ENCODE data around the gene SPINK13.
"Not testable (repeated sequence)": the region's sequence is repeated elsewhere in the genome, so short reads cannot be mapped to it uniquely, and the experiment has no call there.

Gene SPINK13

DNA sequence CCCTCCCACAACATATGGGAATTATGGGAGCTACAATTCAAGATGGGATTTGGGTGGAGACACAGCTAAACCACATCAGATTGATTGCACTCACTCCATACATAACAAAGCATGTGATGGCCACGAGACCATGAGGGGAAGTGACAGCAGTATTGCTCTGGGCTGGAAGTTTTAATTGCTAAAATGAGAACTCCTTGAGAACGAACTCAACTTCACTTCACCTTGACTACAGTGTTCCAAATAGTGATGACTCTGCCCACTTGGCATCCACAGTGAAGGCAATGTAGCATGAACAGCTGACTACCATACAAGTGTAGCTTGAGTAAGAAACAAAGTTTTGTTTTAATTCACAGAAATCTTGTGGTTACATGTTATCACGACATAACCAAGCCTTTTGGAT lies 42.9 kb downstream of the SPINK13 start:
- in situ Hi-C loops (cut with MboI; ENCODE audit: low sequenced_read_pairs), result no loop called here

DNA sequence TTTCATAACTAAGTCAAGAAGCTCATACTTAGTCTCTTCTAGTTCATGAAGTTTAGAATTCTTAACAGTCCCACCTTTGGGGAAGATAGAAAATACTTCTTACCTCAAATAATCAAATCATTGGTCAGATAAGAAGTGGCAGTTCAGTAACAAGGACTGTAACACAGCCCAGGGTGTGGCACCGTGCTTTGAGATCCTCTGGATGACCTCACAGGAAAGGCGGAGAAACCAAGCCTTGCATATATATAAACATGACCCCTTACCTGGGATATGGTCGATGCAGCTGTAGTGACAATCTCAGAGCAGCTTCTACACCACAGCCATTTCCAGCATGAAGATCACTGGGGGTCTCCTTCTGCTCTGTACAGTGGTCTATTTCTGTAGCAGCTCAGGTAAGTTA lies 43.6 kb downstream of the SPINK13 start, which contains the start of gene SPINK7:
Gene SPINK7 (plus strand): TSS at position 271 of the 400 bp plus-strand sequence. CDS start 61 bp downstream, at position 332.
- in situ Hi-C loops (cut with MboI; ENCODE audit: low sequenced_read_pairs), result no loop called here

DNA sequence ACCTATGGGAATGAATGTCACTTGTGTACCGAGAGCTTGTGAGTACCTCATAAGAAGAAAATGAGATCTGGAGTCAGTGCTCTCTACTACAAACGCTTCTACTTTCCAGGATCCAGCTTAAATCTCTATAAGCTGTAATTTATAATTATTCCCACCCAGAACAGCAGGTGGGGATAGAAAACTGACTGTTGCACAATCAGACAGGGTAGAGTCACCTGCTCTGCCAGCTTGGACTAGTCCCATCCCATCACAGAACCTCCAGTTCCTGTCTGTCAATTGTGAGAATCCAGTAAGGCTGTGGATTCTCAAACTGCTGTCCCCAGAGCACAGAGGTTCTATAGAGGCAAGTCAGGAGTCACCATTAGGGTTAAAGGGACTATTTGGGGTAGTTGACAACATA lies 45.6 kb downstream of the SPINK13 start:
- in situ Hi-C loops (cut with MboI; ENCODE audit: low sequenced_read_pairs), result no loop called here

DNA sequence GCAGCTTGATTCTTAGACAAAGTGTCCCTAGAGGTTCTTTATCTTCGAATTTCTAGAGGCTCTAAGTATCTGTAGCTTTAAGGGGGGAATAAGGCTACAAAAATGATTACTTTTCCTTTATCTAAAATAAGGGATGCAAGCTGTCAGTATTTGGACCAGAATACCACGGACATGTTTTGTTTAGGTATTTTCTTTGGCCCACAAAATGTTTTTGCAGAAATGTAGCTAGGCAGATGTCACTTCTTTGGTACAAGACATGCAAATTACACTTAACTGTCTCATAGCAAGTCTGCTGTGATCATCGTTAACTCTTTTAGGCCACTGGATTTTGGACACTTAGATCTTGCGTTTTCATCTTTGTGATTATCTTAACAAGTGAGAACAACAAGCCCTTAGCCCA lies 46.1 kb downstream of the SPINK13 start:
- in situ Hi-C loops (cut with MboI; ENCODE audit: low sequenced_read_pairs), result no loop called here

DNA sequence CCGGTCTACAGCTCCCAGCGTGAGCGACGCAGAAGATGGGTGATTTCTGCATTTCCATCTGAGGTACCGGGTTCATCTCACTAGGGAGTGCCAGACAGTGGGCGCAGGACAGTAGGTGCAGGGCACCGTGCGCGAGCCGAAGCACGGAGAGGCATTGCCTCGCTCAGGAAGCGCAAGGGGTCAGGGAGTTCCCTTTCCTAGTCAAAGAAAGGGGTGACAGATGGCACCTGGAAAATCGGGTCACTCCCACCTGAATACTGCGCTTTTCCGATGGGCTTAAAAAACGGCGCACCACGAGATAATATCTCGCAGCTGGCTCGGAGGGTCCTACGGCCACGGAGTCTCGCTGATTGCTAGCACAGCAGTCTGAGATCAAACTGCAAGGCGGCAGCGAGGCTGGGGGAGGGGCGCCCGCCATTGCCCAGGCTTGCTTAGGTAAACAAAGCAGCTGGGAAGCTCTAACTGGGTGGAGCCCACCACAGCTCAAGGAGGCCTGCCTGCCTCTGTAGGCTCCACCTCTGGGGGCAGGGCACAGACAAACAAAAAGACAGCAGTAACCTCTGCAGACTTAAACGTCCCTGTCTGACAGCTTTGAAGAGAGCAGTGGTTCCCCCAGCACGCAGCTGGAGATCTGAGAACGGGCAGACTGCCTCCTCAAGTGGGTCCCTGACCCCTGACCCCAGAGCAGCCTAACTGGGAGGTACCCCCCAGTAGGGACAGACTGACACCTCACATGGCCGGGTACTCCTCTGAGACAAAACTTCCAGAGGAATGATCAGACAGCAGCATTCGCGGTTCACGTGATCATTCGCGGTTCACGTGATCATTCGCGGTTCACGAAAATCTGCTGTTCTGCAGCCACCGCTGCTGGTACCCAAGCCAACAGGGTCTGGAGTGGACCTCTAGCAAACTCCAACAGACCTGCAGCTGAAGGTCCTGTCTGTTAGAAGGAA lies 51.7 kb downstream of the SPINK13 start:
- in situ Hi-C loops (cut with MboI; ENCODE audit: low sequenced_read_pairs), result not testable (repeated sequence)

DNA sequence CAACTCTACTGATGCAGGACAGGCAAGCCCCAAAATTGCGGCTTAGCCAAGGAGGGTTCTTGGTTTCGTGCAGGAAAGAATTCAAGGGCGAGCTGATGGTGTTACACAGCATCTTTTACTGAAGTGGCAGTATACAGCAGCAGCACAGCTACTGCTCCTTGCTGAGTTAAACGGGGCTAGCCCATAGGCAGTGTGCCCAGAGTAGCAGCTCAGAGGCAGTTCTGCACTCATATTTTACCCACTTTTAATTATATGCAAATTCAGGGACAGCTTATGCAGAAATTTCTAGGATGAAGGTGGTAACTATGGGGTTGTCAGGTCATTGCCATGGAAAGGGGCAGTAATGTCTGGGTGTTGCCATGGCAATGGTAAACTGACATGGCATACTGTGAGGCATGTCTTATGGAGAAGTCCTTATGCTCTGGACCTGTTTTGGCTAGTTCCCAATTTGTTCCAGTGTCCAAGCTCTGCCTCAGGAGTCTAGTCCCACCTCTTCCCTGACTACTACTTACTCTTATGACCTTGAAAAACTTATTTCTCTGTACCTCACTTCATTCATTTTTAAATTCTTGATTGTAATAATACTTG lies 64.8 kb downstream of the SPINK13 start:
- in situ Hi-C loops (cut with MboI; ENCODE audit: low sequenced_read_pairs), result no loop called here

DNA sequence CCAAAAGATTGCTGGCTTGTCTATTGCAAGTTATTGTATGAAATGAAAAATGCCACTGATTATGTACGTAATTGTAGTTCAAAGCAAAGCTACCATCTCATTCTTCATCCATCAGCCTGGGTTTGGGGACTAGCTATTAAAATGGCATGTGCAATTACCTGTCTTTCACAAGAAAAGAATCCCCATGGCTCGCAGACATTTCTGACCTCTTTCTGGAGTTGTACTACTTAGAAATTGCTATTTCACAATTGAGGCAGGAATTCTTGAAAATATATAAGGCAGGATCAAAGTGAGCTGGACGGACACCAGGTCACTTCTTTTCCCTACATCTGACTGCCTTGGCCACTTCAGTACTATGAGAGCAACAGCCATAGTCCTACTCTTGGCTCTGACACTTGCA lies 66.7 kb downstream of the SPINK13 start, which contains the start of gene SPINK9:
Gene SPINK9 (plus strand): TSS at position 301 of the 400 bp plus-strand sequence. CDS start 55 bp downstream, at position 356.
- in situ Hi-C loops (cut with MboI; ENCODE audit: low sequenced_read_pairs), result no loop called here
